GM18870 (cell line): ENCODE measurements around the gene WFDC6.

Experiments
- ATAC-seq: cut with Tn5 transposase; IDR thresholded peaks from one replicate; pipeline ENCODE4 v1.9.1; 2021; ENCODE audit warnings: moderate library complexity; ENCODE audit not compliant: unreplicated experiment

Gene WFDC6

DNA sequence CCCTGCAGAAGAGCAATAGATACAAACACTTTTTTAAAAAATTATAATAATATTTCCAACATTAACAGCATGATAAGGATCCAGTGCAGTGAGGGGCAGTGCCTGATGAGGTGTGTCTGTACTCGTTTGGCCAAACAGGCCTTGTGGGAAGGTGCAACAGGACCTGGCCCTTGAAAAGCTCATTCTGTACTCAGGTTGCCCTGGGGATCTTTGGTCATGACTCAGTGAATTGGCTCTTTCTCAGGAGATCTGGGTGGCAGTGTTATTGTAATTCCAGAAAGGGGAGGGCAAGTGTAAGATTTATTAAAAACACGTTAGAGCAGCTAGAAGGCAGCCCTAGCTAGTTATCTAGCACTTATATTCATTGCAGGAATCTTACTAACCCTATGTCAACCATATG is 21.0 kb downstream of the WFDC6 start:
- ATAC-seq, result no peak

DNA sequence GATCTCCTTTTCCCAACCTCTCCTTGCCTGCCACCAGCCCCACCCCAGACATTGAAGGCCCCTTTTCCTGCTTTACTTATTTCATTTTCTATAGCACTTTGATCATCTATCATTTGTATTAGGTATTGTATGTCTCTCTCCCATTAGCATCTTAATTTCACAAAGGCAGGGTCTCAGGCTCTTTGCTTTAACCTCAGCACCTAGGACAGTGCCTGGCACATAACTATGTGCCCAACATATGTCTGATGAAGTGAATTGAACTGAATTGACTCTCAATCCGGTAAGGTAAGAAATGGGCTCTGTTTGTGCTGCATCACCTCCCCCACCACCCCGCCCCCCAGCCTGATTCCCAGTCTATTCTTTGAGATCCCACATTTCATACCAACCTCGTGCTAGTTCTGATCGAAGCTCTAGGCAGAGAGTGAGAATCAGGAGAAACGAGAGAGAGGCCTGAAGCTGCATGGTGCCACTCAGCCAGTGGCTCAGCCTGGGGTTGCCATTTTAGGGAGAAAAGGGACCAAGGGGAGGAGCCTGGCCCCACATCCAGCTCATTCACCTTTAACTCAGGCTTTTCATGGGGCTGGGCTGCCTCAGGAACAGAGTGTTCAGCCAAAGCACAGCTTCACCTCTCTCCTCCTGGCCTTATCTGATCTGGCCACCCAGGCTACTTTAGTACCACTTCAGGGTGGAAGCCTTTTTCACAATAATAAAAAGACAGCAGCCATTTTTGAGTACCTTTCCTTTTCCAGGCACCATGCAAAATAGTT is 24.0 kb downstream of the WFDC6 start, which contains the start of gene SPINT3:
Gene SPINT3, minus strand, starts transcription at position 476 of the 767 bp plus-strand sequence. Its CDS starts 14 bp downstream, at position 462.
- no peak for ATAC-seq

DNA sequence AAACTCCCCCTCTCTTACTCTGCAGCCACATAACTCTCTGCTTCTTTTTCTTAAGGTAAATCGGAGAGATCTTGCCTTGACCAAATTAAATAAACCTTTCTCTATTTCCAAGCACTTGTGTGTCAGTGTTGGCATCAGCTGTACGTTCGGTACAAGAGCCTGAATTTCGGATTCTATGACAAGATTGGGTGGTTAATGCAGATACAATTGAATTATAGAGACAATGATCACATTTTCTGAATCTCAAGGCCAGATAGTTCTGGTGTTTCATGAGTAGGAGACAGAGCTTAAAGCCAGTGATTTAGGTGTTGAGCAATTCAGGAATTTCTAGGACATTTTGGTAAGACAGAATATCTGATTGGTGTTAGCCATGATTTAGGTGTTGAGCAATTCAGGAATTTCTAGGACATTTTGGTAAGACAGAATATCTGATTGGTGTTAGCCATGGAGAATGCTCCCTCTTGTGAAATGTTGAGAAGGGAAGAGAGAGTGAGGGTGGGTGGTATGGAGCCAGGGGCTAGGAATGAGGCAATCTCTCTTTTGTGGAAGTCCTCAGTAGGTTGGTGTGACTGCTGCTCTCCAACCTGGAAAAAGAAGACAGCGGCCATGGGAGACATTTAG is 28.9 kb downstream of the WFDC6 start:
- ATAC-seq, result no peak

DNA sequence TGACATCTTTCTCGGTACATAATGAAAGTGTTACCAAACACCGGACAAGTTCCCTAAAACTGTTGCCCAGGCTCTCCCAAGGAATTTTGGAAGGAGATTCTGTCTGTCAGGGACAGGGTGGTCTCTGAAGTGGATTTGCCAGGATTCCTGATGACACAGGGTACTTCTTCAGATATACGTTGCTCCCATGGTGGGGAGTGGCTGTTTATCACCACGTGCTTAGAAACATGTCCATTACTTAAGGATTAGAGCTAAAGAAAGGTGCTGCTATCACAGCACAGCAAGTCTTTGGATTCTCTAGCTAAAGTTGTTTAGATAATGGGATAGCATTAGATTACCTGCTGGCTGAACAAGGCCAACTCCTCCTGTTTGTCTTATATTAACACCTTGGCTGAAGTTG is 30.2 kb downstream of the WFDC6 start:
- ATAC-seq, result no peak

DNA sequence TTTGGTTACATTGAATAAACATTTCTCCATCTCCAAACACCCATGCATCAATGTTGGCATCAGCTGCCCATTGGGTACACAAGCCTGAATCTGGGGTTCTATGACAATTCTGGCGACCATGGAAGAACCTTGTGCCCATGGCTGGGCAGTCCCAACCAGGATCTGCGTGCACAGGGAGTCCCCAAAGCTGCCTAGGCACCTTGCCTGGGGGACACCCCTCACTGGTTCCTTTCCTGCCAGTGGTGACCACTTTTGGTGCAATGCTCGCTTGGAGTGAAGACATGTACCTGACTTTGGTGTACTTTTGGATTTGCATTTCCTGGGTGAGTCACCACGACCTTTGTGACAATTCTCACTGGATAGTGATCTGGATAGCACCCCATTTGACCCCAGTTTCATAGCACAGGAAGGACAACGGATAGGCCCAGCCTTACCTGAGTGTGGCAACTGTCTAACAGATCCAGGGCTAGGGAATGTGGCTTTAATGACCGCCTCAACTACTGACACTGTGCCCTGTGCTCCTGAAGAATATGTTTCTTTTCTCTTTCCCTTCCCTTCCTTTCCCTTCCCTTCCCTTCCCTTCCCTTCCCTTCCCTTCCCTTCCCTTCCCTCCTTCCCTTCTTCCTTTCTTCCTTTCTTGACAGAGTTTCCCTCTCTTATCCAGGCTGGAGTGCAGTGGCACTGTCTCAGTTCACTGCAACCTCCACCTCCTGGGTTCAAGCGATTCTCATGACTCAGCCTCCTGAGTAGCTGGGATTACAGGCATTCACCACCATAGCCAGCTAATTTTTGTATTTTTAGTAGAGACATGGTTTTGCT is 31.0 kb downstream of the WFDC6 start:
- ATAC-seq, result no peak

DNA sequence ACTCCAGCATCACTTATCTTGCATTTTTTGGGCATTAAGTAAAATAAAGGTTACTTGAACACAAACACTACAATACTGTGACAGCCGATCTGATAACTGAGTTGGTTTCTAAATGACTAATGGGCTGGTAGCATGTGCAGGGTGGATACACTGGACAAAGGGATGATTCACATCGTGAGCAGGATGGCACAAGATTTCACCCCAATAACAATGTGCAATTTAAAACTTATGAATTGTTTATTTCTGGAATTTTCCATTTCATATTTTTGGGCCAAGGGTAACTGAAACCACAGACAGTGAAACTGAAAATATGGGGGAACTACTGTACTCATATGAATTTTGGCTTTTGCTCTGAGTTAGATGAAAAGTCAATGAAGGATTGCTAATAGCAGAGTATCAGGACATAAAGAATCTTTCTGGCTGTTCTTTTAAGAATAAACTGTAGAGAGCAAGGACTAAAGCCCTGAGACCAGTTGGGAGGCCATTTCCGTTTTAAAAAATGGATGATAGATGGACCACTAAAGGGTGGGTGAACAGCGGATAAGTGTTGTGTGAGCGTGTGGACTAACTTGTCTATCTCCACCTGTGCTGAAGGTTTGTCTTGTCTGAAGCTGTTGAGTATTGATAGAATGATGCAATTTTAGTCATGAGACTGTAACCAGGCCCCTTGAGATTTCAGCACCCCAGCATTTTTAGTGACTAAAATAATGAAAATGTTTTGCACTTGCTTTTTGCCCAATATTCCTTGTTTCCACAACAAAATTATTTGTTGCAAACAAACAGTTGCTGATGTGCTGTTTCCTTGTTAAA is 32.1 kb downstream of the WFDC6 start:
- ATAC-seq, result peak; percentile 63

DNA sequence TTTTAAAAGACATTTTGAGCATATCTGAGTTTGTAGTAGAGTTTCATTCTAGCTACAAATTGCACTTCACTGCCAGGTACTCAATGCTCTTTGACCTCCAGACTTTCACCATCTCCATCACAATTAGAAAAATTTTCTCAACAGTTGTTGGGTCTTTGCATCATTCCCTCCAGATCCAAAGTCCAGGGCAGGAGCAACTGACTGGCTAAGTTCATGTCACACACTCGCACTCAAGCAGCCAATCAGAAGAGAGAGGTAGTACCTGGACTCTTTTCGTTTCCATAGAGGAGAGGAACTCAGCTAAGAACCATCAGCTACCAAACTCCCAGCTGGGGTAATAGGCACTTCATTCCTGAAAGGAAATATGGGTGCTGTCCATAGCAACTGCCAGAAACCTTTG is 32.9 kb downstream of the WFDC6 start:
- ATAC-seq, result no peak

DNA sequence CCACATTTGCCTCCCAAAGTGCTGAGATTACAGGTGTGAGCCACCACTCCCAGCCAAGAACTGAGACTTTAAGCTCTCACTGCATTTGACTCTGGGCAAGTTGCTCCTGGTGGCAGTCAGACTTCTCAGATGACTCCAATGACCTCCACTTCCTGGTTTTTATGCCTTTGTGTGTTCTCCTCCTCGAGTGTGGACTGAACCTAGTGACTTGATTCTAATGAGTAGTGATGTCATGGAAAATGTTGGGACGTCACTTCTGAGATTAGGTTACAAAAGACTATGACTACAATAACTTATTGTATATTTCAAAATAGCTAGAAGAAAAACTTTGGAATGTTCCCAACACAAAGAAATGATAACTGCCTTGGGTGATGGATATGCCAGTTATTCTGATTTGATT is 35.9 kb downstream of the WFDC6 start:
- ATAC-seq, result no peak

DNA sequence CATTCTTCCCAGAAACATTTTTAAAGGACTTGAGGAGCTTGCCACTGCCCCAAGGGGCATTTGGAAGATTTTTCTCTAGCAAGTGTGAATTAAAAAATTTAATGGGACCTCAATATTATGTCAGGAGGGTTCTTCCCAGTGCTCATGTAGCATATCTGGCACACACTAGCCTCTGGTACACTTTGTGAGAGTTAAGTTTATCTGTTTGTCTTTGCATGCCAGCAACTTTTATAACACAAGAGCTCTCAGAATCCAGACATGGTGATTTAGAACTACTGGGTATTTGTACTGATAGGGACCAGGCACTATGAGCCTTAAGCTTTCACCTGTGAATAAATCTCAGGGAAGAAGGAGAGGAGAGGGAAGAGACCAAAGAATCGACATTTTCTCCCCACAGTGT is 36.7 kb downstream of the WFDC6 start:
- ATAC-seq, result no peak

DNA sequence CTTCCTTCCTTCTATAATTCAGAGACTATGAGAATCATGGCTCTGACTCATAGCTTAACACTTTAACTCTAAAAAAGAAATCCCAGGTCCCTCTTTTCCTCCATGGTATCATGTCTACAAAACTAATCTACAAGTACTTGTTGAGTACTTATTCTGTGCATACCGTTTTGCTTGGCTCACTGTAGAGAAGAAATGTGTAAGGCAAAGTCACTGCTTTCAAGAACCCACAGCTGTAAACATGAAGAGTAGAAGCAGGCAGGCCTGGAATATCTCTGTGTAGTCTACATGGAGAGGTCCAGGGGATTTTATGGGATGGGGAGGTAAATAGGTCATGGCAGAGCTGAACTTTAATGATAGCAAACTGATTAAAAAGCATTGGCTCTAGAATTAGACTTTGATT is 37.7 kb downstream of the WFDC6 start:
- ATAC-seq, result no peak

DNA sequence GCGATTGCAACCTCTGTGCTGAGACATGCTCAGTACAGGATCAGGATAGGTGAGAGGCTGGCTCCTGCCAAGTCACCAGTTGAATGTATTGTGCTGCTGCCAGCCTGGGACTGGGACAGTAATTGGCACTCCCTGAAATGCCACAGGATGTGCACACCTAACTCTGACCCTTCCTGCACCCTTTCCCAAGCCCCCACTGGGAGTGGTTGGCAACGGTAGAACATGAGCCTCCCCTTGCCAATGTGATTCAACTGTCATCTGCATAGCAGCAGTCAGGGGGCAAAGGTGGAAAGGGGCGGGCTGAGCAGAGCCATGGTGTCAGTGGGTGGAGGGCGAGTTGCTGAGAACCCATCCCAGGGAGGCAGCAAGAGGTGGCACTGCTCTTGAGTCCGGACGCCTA is 39.3 kb downstream of the WFDC6 start:
- ATAC-seq, result no peak

DNA sequence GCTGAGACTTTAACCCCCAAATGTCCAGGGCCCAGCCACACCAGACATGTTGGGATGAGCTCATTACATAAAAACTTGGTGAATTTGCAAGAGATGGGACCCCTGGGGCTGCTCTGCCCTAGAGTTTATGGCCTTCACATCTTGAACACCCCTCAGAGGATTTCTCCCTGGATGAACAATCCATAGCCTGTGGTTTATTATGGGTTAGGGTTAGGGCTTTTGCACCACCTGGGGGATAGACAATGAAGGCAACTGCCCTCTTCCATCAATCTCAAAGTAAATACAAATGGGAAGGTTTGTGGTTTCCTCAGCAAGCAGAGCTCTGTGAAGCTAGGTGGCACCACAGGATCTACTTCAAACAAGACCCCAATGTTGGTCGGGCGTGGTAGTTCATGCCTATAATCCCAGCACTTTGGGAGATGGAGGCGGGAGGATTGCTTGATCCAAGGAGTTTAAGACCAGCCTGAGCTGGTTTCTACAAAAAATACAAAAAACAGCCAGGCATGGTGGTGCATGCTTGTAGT is 41.2 kb downstream of the WFDC6 start:
- ATAC-seq, result no peak

DNA sequence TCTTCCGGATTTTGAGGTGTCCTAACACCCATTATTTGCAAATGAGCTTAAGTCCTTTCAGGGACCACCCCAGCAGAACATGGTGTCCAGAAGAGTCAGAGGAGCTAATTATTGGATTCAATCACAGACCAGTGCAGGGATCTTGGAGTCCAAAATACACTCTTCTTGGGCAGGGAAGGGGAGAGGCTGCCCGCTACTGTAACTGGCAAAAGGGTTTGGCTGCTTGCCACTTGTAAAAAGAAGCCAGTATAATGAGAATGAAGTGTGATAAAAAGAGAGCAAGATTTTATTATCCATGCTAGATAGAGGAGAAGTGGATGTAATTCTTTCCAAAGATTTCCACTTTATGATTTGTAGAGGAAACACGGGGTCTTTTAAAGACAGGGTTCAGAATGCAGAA is 43.1 kb downstream of the WFDC6 start:
- no peak for ATAC-seq

DNA sequence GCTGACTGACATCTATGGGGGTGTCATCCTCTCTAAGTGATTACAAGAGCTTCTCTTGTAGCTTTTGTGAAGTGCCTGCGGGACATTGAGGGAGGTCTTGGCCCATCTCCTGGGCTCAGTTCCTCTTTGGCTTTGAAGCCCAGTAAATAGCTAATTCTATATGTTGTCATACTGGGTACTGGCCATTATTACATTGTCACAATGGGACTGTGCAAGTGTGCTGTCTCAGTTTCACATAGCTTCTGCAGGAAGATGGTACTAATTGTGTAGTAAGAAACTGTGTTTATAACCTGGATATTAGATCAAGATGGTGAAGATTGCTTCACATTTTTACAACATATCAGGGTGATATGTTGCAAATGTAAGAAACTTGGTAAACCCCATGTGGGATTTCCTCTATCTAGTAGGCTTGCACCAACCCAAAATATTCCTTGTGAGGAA is 43.8 kb downstream of the WFDC6 start:
- ATAC-seq, result no peak

DNA sequence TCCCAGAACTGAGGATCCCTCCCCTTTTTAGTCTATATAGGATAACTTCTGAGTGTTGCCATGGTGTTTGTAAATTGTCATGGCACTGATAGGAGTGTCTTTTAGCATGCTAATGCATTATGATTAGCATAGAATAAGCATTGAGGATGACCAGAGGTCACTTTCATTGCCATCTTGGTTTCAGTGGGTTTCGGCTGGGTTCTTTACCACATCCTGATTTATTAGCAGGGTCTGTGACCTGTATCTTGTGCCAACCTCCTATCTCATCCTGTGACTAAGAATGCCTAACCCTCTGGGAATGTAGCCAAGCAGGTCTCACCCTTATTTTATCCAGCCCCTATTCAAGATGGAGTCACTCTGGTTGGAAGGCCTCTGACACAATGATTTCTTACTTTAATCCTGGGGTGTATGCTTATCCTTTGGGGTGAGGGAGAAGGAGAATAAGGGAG is 50.2 kb downstream of the WFDC6 start:
- ATAC-seq, result no peak

DNA sequence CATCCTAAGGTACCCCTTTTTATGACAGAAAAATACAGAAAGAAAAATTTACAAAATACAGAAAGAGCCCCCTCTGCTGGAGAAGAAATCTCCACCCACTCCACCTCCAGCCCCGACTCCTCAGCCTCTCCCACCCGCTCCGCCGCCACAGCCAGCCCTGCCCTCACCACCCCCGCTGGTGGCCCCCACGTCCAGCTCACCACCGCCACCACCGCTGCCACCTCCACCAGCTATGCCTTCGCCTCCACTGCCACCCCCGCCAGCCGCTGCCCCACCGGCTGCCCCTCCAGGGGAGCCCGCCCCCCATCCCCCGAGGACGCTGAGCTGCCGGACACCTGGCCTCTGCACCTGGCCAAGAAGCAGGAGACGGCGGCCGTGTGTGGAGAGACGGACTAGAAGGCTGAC is 52.0 kb downstream of the WFDC6 start:
- no peak for ATAC-seq

DNA sequence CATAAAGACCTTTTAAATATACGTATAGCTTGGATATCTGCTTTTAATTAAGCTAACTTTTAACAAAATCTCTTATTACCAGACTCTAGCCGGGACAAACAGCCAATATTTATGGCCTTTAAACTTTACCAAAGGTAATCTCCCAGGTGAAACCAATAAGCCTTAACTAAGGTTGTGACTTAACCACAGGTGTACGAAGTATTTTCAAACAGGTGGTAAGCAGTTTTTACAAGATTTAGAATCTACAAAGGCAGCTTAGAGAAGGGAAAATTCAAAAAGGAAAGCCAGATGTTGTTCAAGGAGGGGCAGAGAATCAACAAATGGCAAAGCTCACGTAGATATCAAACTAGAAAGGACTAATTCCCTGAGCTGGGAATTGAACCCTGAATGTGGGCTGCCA is 53.9 kb downstream of the WFDC6 start:
- ATAC-seq, result no peak

DNA sequence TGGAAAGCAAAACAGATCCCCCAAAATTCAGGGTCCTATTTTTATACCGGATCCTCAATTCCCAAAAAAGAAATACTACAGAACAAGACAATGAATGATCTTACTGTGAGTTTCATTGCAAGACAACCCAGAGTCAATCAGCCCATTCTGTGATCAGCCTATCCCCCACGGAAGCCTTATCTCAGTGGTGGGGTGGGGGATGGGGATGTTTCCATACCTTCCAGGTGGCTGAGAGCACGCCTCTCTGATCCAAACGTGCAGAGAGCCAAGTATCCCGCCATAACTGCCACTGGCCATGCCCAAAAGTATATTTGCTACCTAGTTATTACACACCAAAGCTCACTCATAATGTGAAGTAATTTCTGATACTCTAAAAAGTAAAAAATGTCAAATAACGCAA is 54.6 kb downstream of the WFDC6 start:
- ATAC-seq, result no peak
